Trophoblast cell (in vitro differentiated cells and primary cell): ENCODE measurements around the gene ATP13A3. TPM values are rescaled to one million over a fixed set of nuclear protein-coding genes. Genes with fewer than 3 reads are reported as not detected.
"Not testable (repeated sequence)": the region's sequence is repeated elsewhere in the genome, so short reads cannot be mapped to it uniquely, and the experiment has no call there.

ENCODE experiments used
- DNase-seq, 2 donors: peaks; one replicate each; pipeline ENCODE4 v3.0.0-alpha.2; 2016
- H2AFZ ChIP-seq: 2 replicates; pipeline ENCODE4 v1.6.1; 2013; ENCODE audit warnings: low read length, moderate library complexity, mild to moderate bottlenecking; ENCODE audit not compliant: insufficient read depth, poor library complexity
- H2AK5ac ChIP-seq: 2 replicates; pipeline ENCODE4 v1.6.1; 2013; ENCODE audit warnings: mild to moderate bottlenecking, low read length
- H2BK120ac ChIP-seq: 2 replicates; pipeline ENCODE4 v1.6.1; 2013; ENCODE audit warnings: low read length, mild to moderate bottlenecking, moderate library complexity; ENCODE audit not compliant: insufficient read depth, poor library complexity
- H2BK12ac ChIP-seq: 2 replicates; pipeline ENCODE4 v1.6.1; 2013; ENCODE audit warnings: mild to moderate bottlenecking, low read length, moderate library complexity
- H2BK5ac ChIP-seq: 2 replicates; pipeline ENCODE4 v1.6.1; 2013; ENCODE audit warnings: low read length, low read depth, moderate library complexity, mild to moderate bottlenecking; ENCODE audit not compliant: poor library complexity
- H3K14ac ChIP-seq: 2 replicates; pipeline ENCODE4 v1.6.1; 2013; ENCODE audit warnings: mild to moderate bottlenecking, low read length
- H3K18ac ChIP-seq: 2 replicates; pipeline ENCODE4 v1.6.1; 2013; ENCODE audit warnings: mild to moderate bottlenecking, low read length
- H3K23ac ChIP-seq: 2 replicates; pipeline ENCODE4 v1.6.1; 2013; ENCODE audit warnings: low read length
- H3K27ac ChIP-seq: 2 replicates; pipeline ENCODE4 v1.5.1; 2013; ENCODE audit warnings: low read depth, mild to moderate bottlenecking, inconsistent platforms, low read length, moderate library complexity
- H3K27me3 ChIP-seq: 2 replicates; pipeline ENCODE4 v1.6.1; 2013; ENCODE audit warnings: inconsistent platforms, mild to moderate bottlenecking, low read length, moderate library complexity; ENCODE audit not compliant: insufficient read depth
- H3K36me3 ChIP-seq, 2 experiments: 1 replicate in 1 of 2; 2 replicates in 1 of 2; pipeline ENCODE4 v1.6.1; 2013; ENCODE audit warnings: low read length in 2 of 2, mild to moderate bottlenecking in 2 of 2, moderate library complexity in 1 of 2; ENCODE audit not compliant: insufficient read depth in 2 of 2, control insufficient read depth in 1 of 2
- H3K4ac ChIP-seq: 2 replicates; pipeline ENCODE4 v1.6.1; 2013; ENCODE audit warnings: low read depth, mild to moderate bottlenecking, low read length, moderate library complexity
- H3K4me1 ChIP-seq, 2 experiments: 1 replicate in 1 of 2; 2 replicates in 1 of 2; pipeline ENCODE4 v1.6.1; 2013; ENCODE audit warnings: low read length in 2 of 2, mild to moderate bottlenecking in 2 of 2, moderate library complexity in 1 of 2; ENCODE audit not compliant: insufficient read depth in 2 of 2, control insufficient read depth in 1 of 2
- H3K4me2 ChIP-seq: 2 replicates; pipeline ENCODE4 v1.6.1; 2013; ENCODE audit warnings: inconsistent platforms, mild to moderate bottlenecking, low read length, moderate library complexity
- H3K4me3 ChIP-seq: 2 replicates; pipeline ENCODE4 v1.5.1; 2013; ENCODE audit warnings: mild to moderate bottlenecking, low read depth, low read length, inconsistent platforms
- H3K79me1 ChIP-seq: one replicate; pipeline ENCODE4 v1.6.1; 2013; ENCODE audit warnings: low read length
- H3K79me2 ChIP-seq: 2 replicates; pipeline ENCODE4 v1.6.1; 2013; ENCODE audit warnings: low read length, mild to moderate bottlenecking; ENCODE audit not compliant: control insufficient read depth, insufficient read depth, poor library complexity
- H3K9ac ChIP-seq: 2 replicates; pipeline ENCODE4 v1.6.1; 2013; ENCODE audit warnings: mild to moderate bottlenecking, low read length
- H3K9me3 ChIP-seq: 2 replicates; pipeline ENCODE4 v1.6.1; 2013; ENCODE audit warnings: low read depth, mild to moderate bottlenecking, control low read depth, inconsistent platforms, low read length; ENCODE audit not compliant: insufficient read depth
- H4K12ac ChIP-seq: 2 replicates; pipeline ENCODE4 v1.6.1; 2013; ENCODE audit warnings: low read depth, mild to moderate bottlenecking, low read length, moderate library complexity
- H4K8ac ChIP-seq: 2 replicates; pipeline ENCODE4 v1.6.1; 2013; ENCODE audit warnings: low read depth, mild to moderate bottlenecking, low read length, moderate library complexity
- H4K91ac ChIP-seq: one replicate; pipeline ENCODE4 v1.6.1; 2013; ENCODE audit warnings: low read depth, mild to moderate bottlenecking, low read length, moderate library complexity
- WGBS: extraction: QIAGEN DNeasy Blood & Tissue Kit; methylation state at CpG from one replicate; pipeline ENCODE4 v1.1.7; 2013; ENCODE audit warnings: missing lambda C conversion rate; ENCODE audit not compliant: insufficient read length, insufficient coverage; ENCODE audit errors: extremely low coverage; 5-methylcytosine and 5-hydroxymethylcytosine counted together
- polyA plus RNA-seq: library from polyadenylated mRNA; stranded (reverse); fragments of 200-250 nt; gene quantifications from 2 replicates; pipeline ENCODE4 v1.2.3, GENCODE V29; 2013

The ATP13A3 gene
- 26.6 and 27.4 TPM in 2 replicates for polyA plus RNA-seq

- Histone ChIP-seq H2BK120ac (peak within 1 kb of the TSS; percentile 24), H3K27me3 (no peaks in the 10 kb centered on the region), H3K14ac (peak within 1 kb of the TSS; percentile 69), H3K23ac (peak within 1 kb of the TSS; percentile 7), H3K9me3 (no peaks in the 10 kb centered on the region), H4K91ac (peak within 1 kb of the TSS; percentile 83), H2AFZ (peak within 1 kb of the TSS; percentile 73), H3K36me3 (peaks cover 0 to 2% of the 10 kb centered on the region in 2 experiments), H3K4me1 (peaks cover 15 to 16% of the 10 kb centered on the region in 2 experiments), H4K8ac (peak within 1 kb of the TSS; percentile 55), H3K4me2 (peak within 1 kb of the TSS; percentile 99), H3K18ac (peak within 1 kb of the TSS; percentile 78), H4K12ac (no peak within 1 kb of the TSS), H3K9ac (peak within 1 kb of the TSS; percentile 78), H3K4ac (peak within 1 kb of the TSS; percentile 99), H3K79me2 (peaks cover 9% of the 10 kb centered on the region), H3K27ac (peak within 1 kb of the TSS; percentile 49), H2BK5ac (peak within 1 kb of the TSS; percentile 59), H3K79me1 (peaks cover 9% of the 10 kb centered on the region), H3K4me3 (peak within 1 kb of the TSS; percentile 95), H2BK12ac (peak within 1 kb of the TSS; percentile 76), H2AK5ac (peak within 1 kb of the TSS; percentile 94)
- peak; percentile 82 to 94 for DNase-seq
- WGBS: no CpG with 5 or more reads among the region's 99 CpGs
Measured at GRCh38 chr3:194486540-194487288, at the start of gene ATP13A3. Gene ATP13A3, minus strand, starts transcription at chr3:194487002. Its CDS starts 24,812 bp downstream, at chr3:194462190.

- not testable (repeated sequence) for H3K9ac ChIP-seq, H2AK5ac ChIP-seq, H3K36me3 ChIP-seq, H2BK5ac ChIP-seq, H3K4ac ChIP-seq, H4K8ac ChIP-seq, H3K14ac ChIP-seq, H2BK120ac ChIP-seq, H4K91ac ChIP-seq, H4K12ac ChIP-seq, H3K27ac ChIP-seq, H3K4me3 ChIP-seq, H3K4me2 ChIP-seq, H2AFZ ChIP-seq, H3K23ac ChIP-seq, H3K79me2 ChIP-seq, H3K27me3 ChIP-seq, H3K79me1 ChIP-seq, H3K4me1 ChIP-seq, H3K9me3 ChIP-seq, DNase-seq, H2BK12ac ChIP-seq, H3K18ac ChIP-seq
- WGBS: no CpG with 5 or more reads among the region's 10 CpGs
Measured at GRCh38 chr3:194535199-194535598, 48.4 kb upstream of the ATP13A3 start.

GRCh38 chr3:194534243-194534642 lies 47.4 kb upstream of the ATP13A3 start:
- H3K14ac ChIP-seq: no peak overlapping the region
- H3K9me3 ChIP-seq: no peaks in the 10 kb centered on the region
- no peak overlapping the region for H3K4me3 ChIP-seq
- H3K23ac ChIP-seq: no peak overlapping the region
- H3K79me2 ChIP-seq: no peaks in the 10 kb centered on the region
- H3K4me2 ChIP-seq: no peak overlapping the region
- no peaks in the 10 kb centered on the region for H3K36me3 ChIP-seq
- no peak overlapping the region for H4K91ac ChIP-seq
- H3K79me1 ChIP-seq: no peaks in the 10 kb centered on the region
- H4K8ac ChIP-seq: no peak overlapping the region
- H3K27ac ChIP-seq: no peak overlapping the region
- H2BK120ac ChIP-seq: no peak overlapping the region
- no peak for DNase-seq
- no peak overlapping the region for H3K9ac ChIP-seq
- no peak overlapping the region for H2BK12ac ChIP-seq
- no peak overlapping the region for H2BK5ac ChIP-seq
- no peak overlapping the region for H2AFZ ChIP-seq
- no peak overlapping the region for H2AK5ac ChIP-seq
- no peak overlapping the region for H3K18ac ChIP-seq
- H3K4ac ChIP-seq: no peak overlapping the region
- peaks cover 0 to 4% of the 10 kb centered on the region in 2 experiments for H3K4me1 ChIP-seq
- no peaks in the 10 kb centered on the region for H3K27me3 ChIP-seq
- H4K12ac ChIP-seq: no peak overlapping the region
- WGBS: no CpG with 5 or more reads among the region's 3 CpGs

GRCh38 chr3:194532591-194532990 lies 45.8 kb upstream of the ATP13A3 start:
- no peaks in the 10 kb centered on the region for H3K79me2 ChIP-seq
- H3K79me1 ChIP-seq: no peaks in the 10 kb centered on the region
- no peak overlapping the region for H3K14ac ChIP-seq
- no peak overlapping the region for H3K23ac ChIP-seq
- no CpG with 5 or more reads among the region's 4 CpGs for WGBS
- H2AFZ ChIP-seq: no peak overlapping the region
- H3K27me3 ChIP-seq: no peaks in the 10 kb centered on the region
- H3K4ac ChIP-seq: no peak overlapping the region
- no peaks in the 10 kb centered on the region for H3K9me3 ChIP-seq
- H2BK5ac ChIP-seq: no peak overlapping the region
- H3K4me1 ChIP-seq: peaks cover 0 to 4% of the 10 kb centered on the region in 2 experiments
- no peak overlapping the region for H4K91ac ChIP-seq
- H3K36me3 ChIP-seq: no peaks in the 10 kb centered on the region
- H3K9ac ChIP-seq: no peak overlapping the region
- H3K27ac ChIP-seq: no peak overlapping the region
- no peak overlapping the region for H2BK12ac ChIP-seq
- no peak overlapping the region for H4K8ac ChIP-seq
- no peak overlapping the region for H2AK5ac ChIP-seq
- no peak overlapping the region for H3K4me3 ChIP-seq
- H4K12ac ChIP-seq: no peak overlapping the region
- no peak for DNase-seq
- no peak overlapping the region for H2BK120ac ChIP-seq
- H3K4me2 ChIP-seq: no peak overlapping the region
- no peak overlapping the region for H3K18ac ChIP-seq
